HG03571 (cell line): ENCODE data around the gene MS4A13.
"Not testable (repeated sequence)": the region's sequence is repeated elsewhere in the genome, so short reads cannot be mapped to it uniquely, and the experiment has no call there.

Experiments
- ATAC-seq: cut with Tn5 transposase; IDR thresholded peaks from one replicate; pipeline ENCODE4 v1.9.1; 2021; ENCODE audit not compliant: unreplicated experiment

The MS4A13 gene

DNA sequence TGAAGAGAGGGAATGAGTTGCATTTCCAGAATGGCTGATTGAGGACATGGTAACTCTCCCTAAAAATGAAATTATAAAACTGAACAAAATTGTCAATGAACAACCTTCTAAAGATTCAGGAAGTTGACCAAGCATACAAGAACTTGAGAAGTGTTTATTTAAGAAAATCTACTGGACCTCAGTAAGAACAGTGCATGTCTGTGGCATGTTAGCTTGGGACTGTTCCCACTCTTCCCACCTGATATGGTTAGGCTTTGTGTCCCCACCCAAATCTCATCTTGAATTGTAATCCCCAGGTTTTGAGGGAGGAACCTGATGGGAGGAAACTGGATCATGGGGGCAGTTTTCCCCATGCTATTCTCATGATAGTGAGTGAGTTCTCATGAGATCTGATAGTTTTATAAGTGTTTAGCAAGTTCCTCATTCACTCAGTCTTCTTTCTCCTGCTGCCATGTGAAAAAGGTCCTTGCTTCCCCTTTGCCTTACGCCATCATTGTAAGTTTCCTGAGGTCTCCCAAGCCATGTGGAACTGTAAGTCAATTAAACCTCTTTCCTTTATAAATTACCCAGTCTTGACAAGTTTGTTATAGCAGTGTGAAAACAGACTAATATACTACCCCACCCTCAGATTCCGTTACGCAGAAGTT, 15.4 kb downstream of the MS4A13 start:
- ATAC-seq: no peak

DNA sequence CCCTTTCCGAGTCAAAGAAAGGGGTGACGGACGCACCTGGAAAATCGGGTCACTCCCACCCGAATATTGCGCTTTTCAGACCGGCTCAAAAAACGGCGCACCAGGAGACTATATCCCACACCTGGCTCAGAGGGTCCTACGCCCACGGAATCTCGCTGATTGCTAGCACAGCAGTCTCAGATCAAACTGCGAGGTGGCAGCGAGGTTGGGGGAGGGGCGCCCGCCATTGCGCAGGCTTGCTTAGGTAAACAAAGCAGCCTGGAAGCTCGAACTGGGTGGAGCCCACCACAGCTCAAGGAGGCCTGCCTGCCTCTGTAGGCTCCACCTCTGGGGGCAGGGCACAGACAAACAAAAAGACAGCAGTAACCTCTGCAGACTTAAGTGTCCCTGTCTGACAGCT, 17.2 kb downstream of the MS4A13 start:
- ATAC-seq: not testable (repeated sequence)

- ATAC-seq: not testable (repeated sequence)
These were observed 23.4 kb downstream of the MS4A13 start for GRCh38 chr11:60538627-60539026.

- no peak for ATAC-seq
These were observed 28.9 kb downstream of the MS4A13 start for GRCh38 chr11:60544077-60544476.

DNA sequence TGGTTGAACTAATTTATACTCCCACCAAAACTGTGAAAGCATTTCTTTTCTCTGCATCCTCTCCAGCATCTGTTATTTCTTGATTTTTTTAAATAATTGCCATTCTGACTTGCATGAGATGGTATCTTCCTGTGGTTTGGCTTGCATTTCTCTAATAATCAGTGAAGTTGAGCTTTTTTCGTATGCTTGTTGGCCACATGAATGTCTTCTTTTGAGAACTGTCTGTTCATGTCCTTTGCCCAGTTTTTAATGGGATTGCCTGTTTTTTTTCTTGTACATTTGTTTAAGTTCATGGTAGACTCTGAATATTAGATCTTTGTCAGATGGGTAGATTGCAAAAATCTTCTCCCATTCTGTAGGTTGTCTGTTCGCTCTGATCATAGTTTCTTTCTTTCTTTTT, 46.1 kb downstream of the MS4A13 start:
- no peak for ATAC-seq

DNA sequence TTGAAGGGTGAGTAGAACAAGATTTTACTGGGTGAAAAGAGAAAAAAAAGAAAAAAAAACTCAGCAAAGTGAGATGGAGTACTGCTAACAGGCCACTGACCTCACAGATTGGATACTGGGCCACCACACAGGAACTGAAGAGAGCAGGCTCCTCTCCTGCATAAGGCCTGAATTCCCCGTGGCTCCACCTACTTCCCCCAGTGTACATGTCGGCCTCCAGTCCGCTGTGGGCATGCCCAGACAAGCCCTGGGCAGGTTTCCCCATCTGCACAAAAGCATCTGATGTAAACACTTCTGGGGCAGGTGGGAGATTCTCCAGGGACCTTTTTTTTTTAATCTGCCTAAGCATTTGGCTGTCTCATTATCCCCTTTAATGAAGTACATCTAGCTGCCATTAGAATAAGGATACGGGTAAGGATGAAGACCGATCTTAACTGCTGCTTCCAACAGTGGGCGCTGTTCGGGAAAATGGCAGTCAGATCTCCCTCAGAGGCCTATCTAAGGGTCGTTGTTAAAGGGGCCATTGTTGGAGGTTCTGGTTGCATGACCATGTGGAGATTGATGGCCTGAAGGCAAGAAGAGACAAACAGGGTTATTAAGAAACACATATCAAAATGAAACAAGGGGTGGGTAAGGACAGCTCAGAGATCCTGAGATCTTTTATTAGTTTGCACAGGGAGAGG, 48.5 kb downstream of the MS4A13 start:
- ATAC-seq: no peak

DNA sequence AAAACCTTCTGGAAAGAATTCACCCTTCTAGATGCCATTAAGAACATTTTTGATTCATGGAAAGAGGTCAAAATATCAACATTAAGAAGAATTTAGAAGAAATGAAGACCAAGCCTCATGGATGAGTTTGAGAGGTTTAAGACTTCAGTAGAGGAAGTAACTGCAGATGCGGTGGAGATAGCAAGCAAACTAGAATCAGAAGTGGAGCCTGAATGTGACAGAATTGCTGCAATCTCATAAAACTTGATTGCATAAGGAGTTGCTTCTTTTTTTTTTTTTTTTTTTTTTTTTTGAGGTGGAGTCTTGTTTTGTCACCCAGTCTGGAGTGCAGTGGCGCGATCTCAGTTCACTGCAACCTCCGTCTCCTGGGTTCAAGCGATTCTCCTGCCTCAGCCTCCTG, 51.6 kb downstream of the MS4A13 start:
- no peak for ATAC-seq

DNA sequence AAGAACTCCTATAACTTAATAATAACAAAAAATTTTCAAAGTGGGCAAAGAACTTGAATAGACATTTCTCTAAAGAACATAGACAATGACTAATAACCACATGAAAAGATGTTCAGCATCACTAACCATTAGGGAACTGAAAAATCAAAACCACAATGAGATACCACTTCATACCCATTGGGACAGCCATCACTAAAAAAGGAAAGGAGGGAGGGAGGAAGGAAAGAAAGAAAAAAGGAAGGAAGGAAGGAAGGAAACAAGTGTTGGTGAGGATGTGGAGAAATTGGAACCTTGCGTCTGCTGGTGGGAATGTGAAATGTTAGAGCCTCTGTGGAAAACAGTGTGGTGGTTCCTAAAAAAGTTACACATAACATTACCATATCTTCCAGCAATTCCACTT, 55.8 kb downstream of the MS4A13 start:
- no peak for ATAC-seq

- ATAC-seq: no peak
These were observed 74.4 kb downstream of the MS4A13 start for GRCh38 chr11:60589611-60590010.
